HCT116 (cell line): Measurements from ENCODE around the gene ELMOD3. TPM values are rescaled to one million over a fixed set of nuclear protein-coding genes. Genes with fewer than 3 reads are reported as not detected.

Experiments used
- ATAC-seq: fragments of 200-7000 bp; cut with Tn5 transposase; 2 replicates; pipeline ENCODE4 v1.9.1; 2020; ENCODE audit warnings: mild to moderate bottlenecking, moderate library complexity
- BruUV-seq: library from RNA; stranded (reverse); fragments of 400-500 nt; replicated peaks from 2 replicates; lab custom pipeline; 2021; lab: Mats Ljungman, UMichigan
- CTCF ChIA-PET: fragments of 300-600 bp; sonication (Branson Sonifier 250); formaldehyde crosslinking; loops from one replicate; lab custom pipeline; 2021; ENCODE audit warnings: antibody characterized with exemption; lab: Charles Lee
- POLR2A ChIA-PET: fragments of 300-600, 350-600 bp; sonication (Branson Sonifier 250); formaldehyde crosslinking; loops from one replicate; lab custom pipeline; 2021; ENCODE audit warnings: antibody characterized with exemption; lab: Charles Lee
- RAD21 ChIA-PET, 2 experiments: fragments of 300-600 bp; sonication (Branson Sonifier 250); formaldehyde crosslinking; loops; one replicate each; lab custom pipeline; 2023; ENCODE audit warnings: low total read pairs in 2 of 2; ENCODE audit not compliant: uncharacterized antibody in 2 of 2, unreplicated experiment in 2 of 2, low non-redundant PET in 1 of 2; lab: Charles Lee
- DNase-seq: peaks from one replicate; pipeline ENCODE4 v3.0.0-alpha.2; 2010; ENCODE audit warnings: low read depth, low spot score
- H2AFZ ChIP-seq: fragments of 200-600 bp; shearing (Covaris generic), sonication (generic); 2 replicates; pipeline ENCODE4 v1.6.1; 2017; ENCODE audit warnings: low read depth, mixed run types, mixed read lengths, antibody characterized with exemption, low read length; ENCODE audit not compliant: poor library complexity, severe bottlenecking
- H3K27ac ChIP-seq: 2 replicates; pipeline ENCODE4 v1.5.1; 2012; ENCODE audit warnings: low read depth, low read length
- H3K27me3 ChIP-seq: fragments of 200-600 bp; sonication (generic); 2 replicates; pipeline ENCODE4 v1.6.1; 2016; ENCODE audit warnings: mixed run types, low read length, mixed read lengths; ENCODE audit not compliant: insufficient read depth
- H3K36me3 ChIP-seq, 2 experiments: fragments of 200-500 bp in 1 of 2; fragments of 200-600 bp in 1 of 2; sonication (Bioruptor generic) in 1 of 2; sonication (generic) in 1 of 2; 2 replicates each; pipeline versions ENCODE4 v1.5.1 to v1.6.1; 2014 to 2016; ENCODE audit warnings: low read length in 2 of 2, inconsistent platforms in 1 of 2, mixed read lengths in 1 of 2, mixed run types in 1 of 2; ENCODE audit not compliant: insufficient read depth in 2 of 2, control insufficient read depth in 1 of 2
- H3K4me1 ChIP-seq, 2 experiments: fragments of 200-600 bp in 1 of 2; sonication (generic) in 1 of 2; 2 replicates each; pipeline versions ENCODE4 v1.5.1 to v1.6.1; 2012 to 2017; ENCODE audit warnings: low read length in 2 of 2, inconsistent platforms in 1 of 2, mild to moderate bottlenecking in 1 of 2, mixed read lengths in 1 of 2, mixed run types in 1 of 2, moderate library complexity in 1 of 2; ENCODE audit not compliant: insufficient read depth in 2 of 2, control insufficient read depth in 1 of 2
- H3K4me2 ChIP-seq: fragments of 200-600 bp; sonication (generic); 2 replicates; pipeline ENCODE4 v1.6.1; 2017; ENCODE audit warnings: mixed run types, low read length, mixed read lengths
- H3K4me3 ChIP-seq, 2 experiments: fragments of 200-600 bp in 1 of 2; sonication (generic) in 1 of 2; replicated peaks in 1 of 2; 2 replicates each; pipeline ENCODE4 v1.5.1; 2011 to 2016; ENCODE audit warnings: low read length in 2 of 2, control low read depth in 1 of 2, low read depth in 1 of 2, mild to moderate bottlenecking in 1 of 2, mixed read lengths in 1 of 2, mixed run types in 1 of 2
- H3K79me2 ChIP-seq: fragments of 200-600 bp; sonication (generic); 2 replicates; pipeline ENCODE4 v1.6.1; 2017; ENCODE audit warnings: mild to moderate bottlenecking, mixed run types, low read length, moderate library complexity, mixed read lengths; ENCODE audit not compliant: insufficient read depth
- H3K9ac ChIP-seq: fragments of 200-600 bp; sonication (generic); 2 replicates; pipeline ENCODE4 v1.6.1; 2016; ENCODE audit warnings: low read length, mixed read lengths
- H3K9me2 ChIP-seq: fragments of 200-600 bp; sonication (generic), shearing (Covaris generic); 2 replicates; pipeline ENCODE4 v1.6.1; 2017; ENCODE audit warnings: mixed run types, mild to moderate bottlenecking, moderate library complexity; ENCODE audit not compliant: insufficient read depth
- H3K9me3 ChIP-seq, 2 experiments: fragments of 200-500 bp in 1 of 2; fragments of 200-600 bp in 1 of 2; sonication (Bioruptor generic) in 1 of 2; sonication (generic) in 1 of 2; 2 replicates each; pipeline ENCODE4 v1.6.1; 2014 to 2017; ENCODE audit warnings: low read length in 2 of 2, mixed read lengths in 2 of 2, inconsistent platforms in 1 of 2, low read depth in 1 of 2, mild to moderate bottlenecking in 1 of 2, mixed run types in 1 of 2, moderate library complexity in 1 of 2; ENCODE audit not compliant: control insufficient read depth in 1 of 2, insufficient read depth in 1 of 2
- H4K20me1 ChIP-seq: fragments of 200-600 bp; sonication (generic), shearing (Covaris generic); 2 replicates; pipeline ENCODE4 v1.6.1; 2017; ENCODE audit warnings: mixed run types, mild to moderate bottlenecking, moderate library complexity; ENCODE audit not compliant: insufficient read depth
- EGR1 ChIP-seq: IDR thresholded peaks from 2 replicates; pipeline ENCODE4 v1.6.1; 2012; ENCODE audit warnings: low read depth
- ELF1 ChIP-seq: IDR thresholded peaks from 2 replicates; pipeline ENCODE4 v1.6.1; 2012; ENCODE audit warnings: low read depth, borderline replicate concordance
- EZH2phosphoT487 ChIP-seq: fragments of 200-600 bp; IDR thresholded peaks from 2 replicates; pipeline ENCODE4 v1.6.1; 2018; ENCODE audit warnings: antibody characterized with exemption, borderline replicate concordance
- FOSL1 ChIP-seq: IDR thresholded peaks from 2 replicates; pipeline ENCODE4 v1.6.1; 2012; ENCODE audit warnings: low read depth
- POLR2AphosphoS5 ChIP-seq: IDR thresholded peaks from 2 replicates; pipeline ENCODE4 v1.6.1; 2011; ENCODE audit warnings: mild to moderate bottlenecking, low read depth, low read length, moderate library complexity
- RAD21 ChIP-seq: IDR thresholded peaks from 2 replicates; pipeline ENCODE4 v1.6.1; 2012; ENCODE audit warnings: low read depth, mild to moderate bottlenecking
- SIN3A ChIP-seq: IDR thresholded peaks from 2 replicates; pipeline ENCODE4 v1.6.1; 2012; ENCODE audit warnings: low read depth
- SRF ChIP-seq: IDR thresholded peaks from 2 replicates; pipeline ENCODE4 v1.6.1; 2012; ENCODE audit warnings: low read depth
- TCF7L2 ChIP-seq: IDR thresholded peaks from 2 replicates; pipeline ENCODE4 v1.7.0; 2011; ENCODE audit warnings: borderline replicate concordance, inconsistent platforms; ENCODE audit not compliant: insufficient read depth, insufficient read length; ENCODE audit errors: extremely low read depth
- ZFX ChIP-seq: fragments of 450-650 bp; IDR thresholded peaks from 2 replicates; pipeline ENCODE4 v1.6.1; 2017
- ZNF274 ChIP-seq: fragments of 200-500 bp; sonication (Bioruptor generic); IDR thresholded peaks from 2 replicates; pipeline ENCODE4 v1.6.1; 2014; ENCODE audit warnings: mild to moderate bottlenecking, low read depth, low read length, inconsistent platforms
- intact Hi-C: fragments of 100-400 bp; cut with micrococcal nuclease; formaldehyde crosslinking; loops from 2 replicates; pipeline ENCODE4 v1.10.0; 2022
- total RNA-seq: library from RNA; stranded (reverse); gene quantifications from one replicate; pipeline ENCODE4 v1.2.1, GENCODE V29; 2021; ENCODE audit not compliant: unreplicated experiment
- TF ChIP-seq, protein P1 (sequence below): IDR thresholded peaks from 2 replicates; pipeline ENCODE4 v1.6.1; 2012

Gene ELMOD3
- total RNA-seq, 1 experiment from 2014 or later, result 9.2 TPM

DNA sequence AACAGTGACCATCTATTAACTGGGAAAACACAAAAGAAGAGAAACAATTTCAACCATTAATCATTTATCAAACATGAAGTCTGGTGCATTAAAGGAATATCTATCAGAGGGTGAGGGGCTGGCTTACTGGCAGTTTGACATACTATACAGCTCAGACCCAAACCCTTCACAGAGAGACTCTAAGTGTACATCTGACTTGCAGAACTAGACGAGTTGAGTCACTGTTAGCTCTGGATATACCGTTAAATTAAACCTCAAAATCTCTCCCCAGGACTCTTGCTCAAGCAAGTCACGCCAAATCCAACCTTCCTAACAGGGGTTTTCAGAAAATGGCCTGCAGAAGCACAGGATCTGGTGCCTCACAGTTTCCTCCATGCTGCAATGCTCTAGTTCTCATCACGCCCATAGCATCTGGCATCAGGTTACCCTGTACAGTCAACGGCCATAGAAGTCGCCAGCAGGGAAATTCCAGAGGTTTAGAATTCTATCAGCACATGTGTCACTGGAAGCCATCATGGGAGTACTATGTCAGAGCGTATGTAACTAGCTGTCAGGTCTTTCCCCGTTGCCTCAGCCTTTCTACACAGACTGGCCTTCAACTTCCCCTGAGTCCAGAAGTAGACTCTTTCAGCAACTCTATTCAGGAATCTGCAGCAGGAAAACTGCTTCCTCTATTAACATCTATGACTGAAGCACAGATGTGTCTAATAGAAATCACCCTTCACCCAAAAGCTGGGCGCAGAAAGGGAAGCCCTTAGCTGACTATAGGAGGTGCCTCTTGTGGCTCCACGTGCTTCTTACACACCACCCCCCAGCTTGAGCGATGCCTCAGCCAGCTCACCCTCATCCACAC, 36.1 kb upstream of the ELMOD3 start:
- H3K27ac ChIP-seq, result no peak overlapping the region
- ChIA-PET POLR2A (no interaction called here), CTCF (interaction anchor here (1.0 to 1.9 kb wide), 2 partner anchors 18 to 251 kb away, joined by 3 to 7 read pairs; no protein-coding TSS in a partner anchor), RAD21 (no interaction called here)
- H3K4me3 ChIP-seq, result no peak overlapping the region
- H2AFZ ChIP-seq, result no peak overlapping the region
- TF ChIP-seq POLR2AphosphoS5 (no peak), ZNF274 (no peak), SIN3A (no peak), ELF1 (no peak), EGR1 (no peak), TCF7L2 (no peak), ZFX (no peak), RAD21 (no peak), EZH2phosphoT487 (no peak), FOSL1 (no peak), SRF (no peak)
- TF ChIP-seq, protein P1, sequence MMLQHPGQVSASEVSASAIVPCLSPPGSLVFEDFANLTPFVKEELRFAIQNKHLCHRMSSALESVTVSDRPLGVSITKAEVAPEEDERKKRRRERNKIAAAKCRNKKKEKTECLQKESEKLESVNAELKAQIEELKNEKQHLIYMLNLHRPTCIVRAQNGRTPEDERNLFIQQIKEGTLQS, result no peak
- H3K4me1 ChIP-seq, result no peaks in the 10 kb centered on the region
- H3K27me3 ChIP-seq, result no peaks in the 10 kb centered on the region
- no peak overlapping the region for H3K4me2 ChIP-seq
- no peaks in the 10 kb centered on the region for H3K9me3 ChIP-seq
- no peak overlapping the region for H3K9ac ChIP-seq
- H3K9me2 ChIP-seq, result no peaks in the 10 kb centered on the region
- intact Hi-C loops, result no loop called here
- TSS peak; percentile 3 for BruUV-seq
- peaks cover 49% of the 10 kb centered on the region for H3K79me2 ChIP-seq
- H4K20me1 ChIP-seq, result no peaks in the 10 kb centered on the region
- no peak for ATAC-seq
- DNase-seq, result no peak
- H3K36me3 ChIP-seq, result peaks cover 35 to 46% of the 10 kb centered on the region in 2 experiments
